MCF 10A (cell line): ENCODE data around the gene BCL2L12. TPM values are rescaled to one million over a fixed set of nuclear protein-coding genes. Genes with fewer than 3 reads are reported as not detected.
"Not testable (repeated sequence)": the region's sequence is repeated elsewhere in the genome, so short reads cannot be mapped to it uniquely, and the experiment has no call there.

Experiments used
- Bru-seq: library from RNA; stranded (reverse); fragments of 400-500 nt; gene quantifications from one replicate; lab custom pipeline; 2021; lab: Mats Ljungman, UMichigan
- BruChase-seq, 2 experiments: library from RNA; stranded (reverse); fragments of 400-500 nt; gene quantifications; one replicate each; lab custom pipeline; 2021; lab: Mats Ljungman, UMichigan
- BruUV-seq: library from RNA; stranded (reverse); fragments of 400-500 nt; replicated peaks from 2 replicates; lab custom pipeline; 2021; lab: Mats Ljungman, UMichigan
- CTCF ChIA-PET: fragments of 300-600 bp; sonication (Branson Sonifier 250); formaldehyde crosslinking; extraction: SDS; loops from one replicate; lab custom pipeline; 2021; ENCODE audit warnings: antibody characterized with exemption, inconsistent platforms; lab: Yijun Ruan, JAX
- POLR2A ChIA-PET: fragments of 300-600, 350-650 bp; sonication (Branson Sonifier 250); formaldehyde crosslinking; extraction: SDS; loops from one replicate; lab custom pipeline; 2020; ENCODE audit warnings: antibody characterized with exemption, inconsistent platforms; lab: Yijun Ruan, JAX
- DNase-seq: peaks from one replicate; pipeline ENCODE4 v3.0.0-alpha.2; 2018; ENCODE audit not compliant: unreplicated experiment
- H3K27ac Mint-ChIP-seq: one replicate; pipeline ENCODE4 v1.8.0; 2022; ENCODE audit warnings: mild to moderate bottlenecking, low read depth, mixed read lengths; ENCODE audit not compliant: unreplicated experiment
- H3K27me3 Mint-ChIP-seq: one replicate; pipeline ENCODE4 v1.8.0; 2022; ENCODE audit warnings: mixed read lengths; ENCODE audit not compliant: insufficient read depth, unreplicated experiment
- H3K36me3 Mint-ChIP-seq: one replicate; pipeline ENCODE4 v1.8.0; 2022; ENCODE audit warnings: mild to moderate bottlenecking, moderate library complexity, mixed read lengths; ENCODE audit not compliant: insufficient read depth, unreplicated experiment
- H3K4me1 Mint-ChIP-seq: one replicate; pipeline ENCODE4 v1.8.0; 2022; ENCODE audit warnings: mixed read lengths; ENCODE audit not compliant: insufficient read depth, unreplicated experiment
- H3K4me3 Mint-ChIP-seq: one replicate; pipeline ENCODE4 v1.8.0; 2022; ENCODE audit warnings: mild to moderate bottlenecking, moderate library complexity, mixed read lengths; ENCODE audit not compliant: unreplicated experiment
- H3K9me3 Mint-ChIP-seq: one replicate; pipeline ENCODE4 v1.8.0; 2022; ENCODE audit warnings: mixed read lengths; ENCODE audit not compliant: unreplicated experiment
- CTCF ChIP-seq: fragments of 200-600 bp; IDR thresholded peaks from one replicate; pipeline ENCODE4 v1.8.0; 2022; ENCODE audit warnings: antibody characterized with exemption, mild to moderate bottlenecking; ENCODE audit not compliant: unreplicated experiment
- intact Hi-C: fragments of 100-400 bp; cut with micrococcal nuclease; formaldehyde crosslinking; loops from 2 replicates; pipeline ENCODE4 v1.14.1; 2022
- long read RNA-seq: library from polyadenylated mRNA; stranded (forward); transcript quantifications from one replicate; pipeline ENCODE4 v2.0.0, GENCODE V29; 2022
- total RNA-seq: library from RNA; stranded (reverse); gene quantifications from 2 replicates; pipeline ENCODE4 v1.2.3, GENCODE V29; 2022

The BCL2L12 gene
- 29.4 and 36.0 TPM in 2 replicates for total RNA-seq
- Bru-seq, nascent RNA = percentile 46 among the genes with signal in this experiment
- percentile 63 among the genes with signal in this experiment for BruChase-seq, experiment 1, labeled RNA remaining after a 6-hour chase
- BruChase-seq, experiment 2, labeled RNA remaining after a 2-hour chase = percentile 55 among the genes with signal in this experiment
- long read RNA-seq, transcript BCL2L12-207 (6 exons, 893 nt) = minor isoform, 6 of 49 reads
- long read RNA-seq, transcript BCL2L12-203 (7 exons, 1,371 nt) = minor isoform, 6 of 49 reads
- long read RNA-seq, transcript BCL2L12-212 (7 exons, 1,854 nt) = major isoform, 29 of 49 reads
- long read RNA-seq, partial matches to known transcripts = 4 of 49 reads
- long read RNA-seq, other reads (novel, unspliced or antisense) = 4 of 49 reads

GRCh38 chr19:49665351-49666119, at the start of gene BCL2L12, which contains the start of gene IRF3:
Gene BCL2L12, plus strand, starts transcription at chr19:49665933. Its CDS starts 760 bp downstream, at chr19:49666693.
Gene IRF3, minus strand, starts transcription at chr19:49665857. Its CDS starts 1,019 bp downstream, at chr19:49664838.
- Mint-ChIP-seq H3K27ac (peak within 1 kb of the TSS; percentile 91), H3K27me3 (no peaks in the 10 kb centered on the region), H3K4me1 (peaks cover 17% of the 10 kb centered on the region), H3K4me3 (peak within 1 kb of the TSS; percentile 91), H3K36me3 (peaks cover 33% of the 10 kb centered on the region), H3K9me3 (no peaks in the 10 kb centered on the region)
- BruUV-seq = no TSS peak
- ChIA-PET CTCF (interaction anchor here (0.6 to 1.7 kb wide), 4 partner anchors 10 to 131 kb away, joined by 3 to 5 read pairs (median 3); no protein-coding TSS in a partner anchor), POLR2A (interaction anchor here (0.6 to 11.4 kb wide), 23 partner anchors 10 to 1031 kb away, joined by 3 to 167 read pairs (median 5); partner anchors contain the start of genes AKT1S1, ALDH16A1, AP2A1 and NOSIP)
- peak; percentile 98 for DNase-seq
- intact Hi-C loops = loop anchor here (1.0 kb wide), 1 partner anchor 23 kb away; the partner anchor contains the start of gene SCAF1
- no peak for TF ChIP-seq CTCF

- DNase-seq = no peak
- no peak for TF ChIP-seq CTCF
- Mint-ChIP-seq H3K27ac (no peak overlapping the region), H3K9me3 (no peaks in the 10 kb centered on the region), H3K4me1 (peaks cover 22% of the 10 kb centered on the region), H3K36me3 (peaks cover 81% of the 10 kb centered on the region), H3K4me3 (no peak overlapping the region), H3K27me3 (no peaks in the 10 kb centered on the region)
- no TSS peak for BruUV-seq
- ChIA-PET POLR2A (interaction anchor here (0.6 to 1.9 kb wide), 4 partner anchors 13 to 19 kb away, joined by 3 to 10 read pairs (median 4); no protein-coding TSS in a partner anchor), CTCF (interaction anchor here (0.7 to 1.1 kb wide), 4 partner anchors 20 to 63 kb away, joined by 3 to 5 read pairs (median 4); no protein-coding TSS in a partner anchor)
- intact Hi-C loops = no loop called here
These were observed 49.2 kb upstream of the BCL2L12 start for GRCh38 chr19:49616532-49616931.

- DNase-seq = no peak
- CTCF ChIA-PET = interaction anchor here (0.7 to 1.1 kb wide), 5 partner anchors 10 to 63 kb away, joined by 3 to 5 read pairs (median 4); no protein-coding TSS in a partner anchor
- Mint-ChIP-seq H3K36me3 (peaks cover 85% of the 10 kb centered on the region), H3K4me1 (peaks cover 22% of the 10 kb centered on the region), H3K4me3 (no peak overlapping the region), H3K27me3 (no peaks in the 10 kb centered on the region), H3K9me3 (no peaks in the 10 kb centered on the region), H3K27ac (no peak overlapping the region)
- no peak for TF ChIP-seq CTCF
- POLR2A ChIA-PET = interaction anchor here (0.6 to 1.9 kb wide), 6 partner anchors 13 to 300 kb away, joined by 3 to 10 read pairs (median 4); no protein-coding TSS in a partner anchor
- intact Hi-C loops = no loop called here
- no TSS peak for BruUV-seq
These were observed 48.8 kb upstream of the BCL2L12 start for GRCh38 chr19:49616945-49617344.

GRCh38 chr19:49617860-49618259, 47.9 kb upstream of the BCL2L12 start:
- Mint-ChIP-seq H3K4me1 (peaks cover 16% of the 10 kb centered on the region), H3K27ac (peak overlapping the region; percentile 5), H3K36me3 (peaks cover 86% of the 10 kb centered on the region)
- intact Hi-C loops, BruUV-seq, DNase-seq, H3K9me3 Mint-ChIP-seq, H3K4me3 Mint-ChIP-seq, H3K27me3 Mint-ChIP-seq: not testable (repeated sequence)
- POLR2A ChIA-PET = interaction anchor here (0.6 to 1.9 kb wide), 3 partner anchors 12 to 20 kb away, joined by 3 to 10 read pairs (median 5); no protein-coding TSS in a partner anchor
- CTCF ChIA-PET = interaction anchor here (1.1 kb wide), 2 partner anchors 11 to 60 kb away, joined by 3 to 4 read pairs; no protein-coding TSS in a partner anchor
